HG03025 (cell line): Measurements from ENCODE around the gene SPANXB1.
"Not testable (repeated sequence)": the region's sequence is repeated elsewhere in the genome, so short reads cannot be mapped to it uniquely, and the experiment has no call there.

Experiments
- ATAC-seq: cut with Tn5 transposase; IDR thresholded peaks from one replicate; pipeline ENCODE4 v1.9.1; 2021; ENCODE audit warnings: mild to moderate bottlenecking, moderate library complexity; ENCODE audit not compliant: unreplicated experiment, low FRiP score

The SPANXB1 gene

DNA sequence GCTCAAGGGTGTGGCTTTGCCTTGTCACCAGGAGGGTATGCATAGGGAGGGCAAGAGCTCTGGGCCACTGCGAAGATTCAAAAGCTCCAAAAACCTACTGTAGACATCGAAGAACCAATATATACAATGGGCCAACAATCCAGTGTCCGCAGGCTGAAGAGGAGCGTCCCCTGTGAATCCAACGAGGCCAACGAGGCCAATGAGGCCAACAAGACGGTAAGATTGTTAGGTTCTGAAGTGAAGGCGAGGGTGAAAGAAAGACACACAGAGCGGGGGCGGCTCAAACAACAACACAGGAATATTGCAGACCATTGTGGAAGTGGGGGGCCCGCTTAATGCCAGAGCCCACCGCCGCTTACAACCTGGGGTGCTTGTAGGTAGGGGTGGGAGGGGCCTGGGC is at the start of gene SPANXB1:
Gene SPANXB1 (plus strand): TSS at position 27 of the 400 bp plus-strand sequence. CDS start 100 bp downstream, at position 127.
- not testable (repeated sequence) for ATAC-seq

- no peak for ATAC-seq
Measured at GRCh38 chrX:140967036-140967435, 35.4 kb upstream of the SPANXB1 start.

DNA sequence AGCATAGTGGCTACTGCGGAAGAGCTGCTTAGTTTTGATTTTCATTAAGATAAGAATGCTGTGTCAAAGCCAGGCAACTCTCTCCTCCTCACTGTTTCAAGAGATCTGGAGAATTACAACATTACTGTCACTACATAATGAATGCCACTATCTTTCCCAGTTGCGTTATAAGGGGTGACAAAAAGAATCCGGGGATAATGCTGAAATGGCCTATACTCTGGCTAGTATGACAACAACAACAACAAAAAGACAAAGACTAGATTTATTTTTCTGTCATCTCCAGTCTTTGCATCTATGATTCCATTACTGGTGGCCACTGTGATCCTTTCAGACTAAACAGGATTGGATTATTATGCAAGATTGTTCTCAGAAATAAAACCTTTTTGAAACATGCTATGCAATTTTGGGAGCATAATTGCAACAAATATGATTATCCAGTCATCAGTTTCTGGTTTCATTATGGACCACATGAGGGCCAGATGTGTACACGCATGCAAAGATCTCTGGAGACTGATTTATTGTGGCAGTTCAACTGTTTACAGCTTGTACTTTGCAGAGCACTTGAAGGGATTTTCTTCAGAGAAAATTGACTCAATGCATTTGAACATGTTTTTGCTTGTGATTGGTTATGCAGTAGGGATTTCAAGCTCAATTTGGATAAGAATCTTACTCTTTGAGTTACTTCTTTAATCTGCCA is 31.1 kb upstream of the SPANXB1 start:
- no peak for ATAC-seq

DNA sequence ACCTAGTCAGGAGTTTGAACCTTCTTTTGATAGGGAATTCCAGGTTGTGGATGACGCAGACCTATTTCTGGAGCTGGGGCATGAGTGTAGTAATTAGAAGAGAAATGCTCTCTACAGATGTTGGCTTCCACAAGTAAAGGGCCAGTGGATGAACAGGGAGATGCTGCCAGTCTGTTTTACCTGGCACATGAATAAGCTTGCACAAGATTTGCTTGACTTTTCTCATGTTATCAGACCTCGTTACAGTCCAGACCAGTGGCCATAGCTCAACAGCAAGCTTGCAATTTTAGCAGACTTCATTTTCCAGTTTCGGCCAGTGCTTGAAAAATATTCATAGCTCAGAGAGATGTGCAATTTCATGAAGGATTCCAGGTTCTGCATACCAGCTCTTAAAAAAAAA is 26.9 kb upstream of the SPANXB1 start:
- no peak for ATAC-seq

DNA sequence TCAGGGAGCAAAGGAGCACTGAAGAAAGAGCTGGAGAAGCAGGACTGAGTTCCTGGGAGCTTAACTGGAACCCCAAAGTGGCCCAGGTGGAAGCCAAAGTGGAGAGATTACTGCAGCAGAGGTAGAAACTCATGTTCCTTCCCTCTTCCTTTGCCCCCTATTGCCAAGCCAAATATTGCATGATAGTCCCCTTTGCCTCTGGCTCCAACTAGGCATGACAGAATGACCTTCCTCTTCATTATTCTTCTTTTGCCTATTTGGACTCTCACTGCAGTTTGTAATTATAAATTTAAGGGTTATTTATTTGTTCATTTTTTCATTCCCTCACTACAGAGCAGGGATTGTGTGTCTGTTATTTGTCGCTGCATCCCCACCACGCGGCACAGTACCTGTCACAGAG is 22.1 kb upstream of the SPANXB1 start:
- ATAC-seq = no peak

GRCh38 chrX:140983730-140984129 is 18.7 kb upstream of the SPANXB1 start:
- no peak for ATAC-seq

- ATAC-seq = not testable (repeated sequence)
Measured at GRCh38 chrX:141005243-141005642, 2.8 kb downstream of the SPANXB1 start.

GRCh38 chrX:141044246-141044645 is 41.9 kb downstream of the SPANXB1 start:
- not testable (repeated sequence) for ATAC-seq

DNA sequence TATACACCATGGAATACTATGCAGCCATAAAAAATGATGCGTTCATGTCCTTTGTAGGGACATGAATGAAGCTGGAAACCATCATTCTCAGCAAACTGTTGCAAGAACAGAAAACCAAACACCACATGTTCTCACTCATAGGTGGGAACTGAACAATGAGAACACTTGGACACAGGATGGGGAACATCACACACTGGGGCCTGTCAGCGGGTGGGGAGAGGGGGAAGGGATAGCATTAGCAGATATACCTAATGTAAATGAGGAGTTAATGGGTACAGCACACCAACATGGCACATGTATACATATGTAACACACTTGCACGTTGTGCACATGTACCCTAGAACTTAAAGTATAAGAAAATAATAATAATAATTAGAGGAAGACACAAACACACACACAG is 47.5 kb downstream of the SPANXB1 start:
- not testable (repeated sequence) for ATAC-seq

GRCh38 chrX:141052098-141052497 is 49.7 kb downstream of the SPANXB1 start:
- ATAC-seq = not testable (repeated sequence)
